Central memory CD8-positive, alpha-beta T cell (primary cell): Measurements from ENCODE around the gene SSTR1.

Experiments
- ATAC-seq: fragments of 150-1000 bp; cut with Tn5 transposase; replicated peaks from 2 replicates; pipeline ENCODE4 v1.10.0; 2022; ENCODE audit warnings: mild to moderate bottlenecking, moderate FRiP score, moderate number of reproducible peaks; ENCODE audit not compliant: poor library complexity, severe bottlenecking; ENCODE audit errors: extremely low read depth
- DNase-seq, 2 donors: peaks; one replicate each; pipeline ENCODE4 v3.0.0; 2021; ENCODE audit warnings: low spot score in 2 of 2
- H3K27ac Mint-ChIP-seq: one replicate; pipeline ENCODE4 v1.8.0; 2022; ENCODE audit warnings: low read depth, mild to moderate bottlenecking, moderate library complexity, mixed read lengths
- H3K27me3 Mint-ChIP-seq: one replicate; pipeline ENCODE4 v1.8.0; 2022; ENCODE audit warnings: mixed read lengths
- H3K36me3 Mint-ChIP-seq: one replicate; pipeline ENCODE4 v1.8.0; 2022; ENCODE audit warnings: mild to moderate bottlenecking, moderate library complexity, mixed read lengths; ENCODE audit not compliant: insufficient read depth
- H3K4me1 Mint-ChIP-seq: one replicate; pipeline ENCODE4 v1.8.0; 2022; ENCODE audit warnings: mixed read lengths
- H3K4me3 Mint-ChIP-seq: one replicate; pipeline ENCODE4 v1.8.0; 2022; ENCODE audit warnings: mild to moderate bottlenecking, moderate library complexity, mixed read lengths
- H3K9me3 Mint-ChIP-seq: one replicate; pipeline ENCODE4 v1.8.0; 2022; ENCODE audit warnings: mixed read lengths

The SSTR1 gene, protein sequence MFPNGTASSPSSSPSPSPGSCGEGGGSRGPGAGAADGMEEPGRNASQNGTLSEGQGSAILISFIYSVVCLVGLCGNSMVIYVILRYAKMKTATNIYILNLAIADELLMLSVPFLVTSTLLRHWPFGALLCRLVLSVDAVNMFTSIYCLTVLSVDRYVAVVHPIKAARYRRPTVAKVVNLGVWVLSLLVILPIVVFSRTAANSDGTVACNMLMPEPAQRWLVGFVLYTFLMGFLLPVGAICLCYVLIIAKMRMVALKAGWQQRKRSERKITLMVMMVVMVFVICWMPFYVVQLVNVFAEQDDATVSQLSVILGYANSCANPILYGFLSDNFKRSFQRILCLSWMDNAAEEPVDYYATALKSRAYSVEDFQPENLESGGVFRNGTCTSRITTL

DNA sequence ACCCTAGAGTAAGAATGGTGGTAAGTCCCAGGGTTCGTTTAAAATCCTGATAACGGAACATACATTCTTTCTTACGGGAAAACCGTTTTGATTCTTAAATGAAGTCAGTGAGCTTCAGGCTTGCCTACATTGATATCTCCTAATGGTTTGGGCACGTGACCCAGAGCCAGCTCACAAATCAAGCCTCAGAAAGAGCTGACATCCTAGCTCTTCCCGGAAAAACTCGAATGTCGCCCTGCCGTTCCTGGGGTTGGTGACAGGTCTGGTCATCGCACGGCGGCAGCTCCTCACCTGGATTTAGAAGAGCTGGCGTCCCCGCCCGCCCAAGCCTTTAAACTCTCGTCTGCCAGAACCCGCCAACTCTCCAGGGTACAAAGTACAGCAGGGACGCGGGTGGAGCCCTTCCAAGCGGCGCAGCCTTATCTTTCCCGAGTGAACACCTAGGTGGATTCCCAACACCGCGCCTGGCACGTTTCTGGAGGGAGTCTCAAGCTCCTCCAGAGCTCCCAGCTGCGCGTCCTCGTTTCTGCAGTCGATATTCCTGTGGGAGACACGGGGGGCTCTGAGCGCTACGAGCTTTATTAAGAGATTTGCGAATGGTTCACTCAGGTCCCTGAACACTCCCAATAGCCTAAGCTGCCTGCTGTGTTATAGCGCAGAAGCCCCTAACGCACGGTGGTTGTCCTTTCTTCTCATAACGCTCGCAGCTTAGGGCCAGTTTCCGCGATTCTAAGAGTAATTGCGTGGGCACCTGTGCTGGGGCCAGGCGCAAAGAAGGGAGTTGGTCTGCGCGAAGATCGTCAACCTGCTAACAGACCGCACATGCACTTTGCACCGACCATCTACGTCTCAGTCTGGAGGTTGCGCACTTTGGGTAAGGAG is at the start of gene SSTR1:
Gene SSTR1, plus strand, starts transcription at position 169 of the 882 bp plus-strand sequence. CDS start 1,486 bp downstream, outside the sequence.
- no peak within 1 kb of the TSS for H3K27ac Mint-ChIP-seq
- peak within 1 kb of the TSS; percentile 16 for H3K4me3 Mint-ChIP-seq
- no peaks in the 10 kb centered on the region for H3K36me3 Mint-ChIP-seq
- no peak for ATAC-seq
- H3K27me3 Mint-ChIP-seq = peaks cover 74% of the 10 kb centered on the region
- H3K9me3 Mint-ChIP-seq = no peaks in the 10 kb centered on the region
- H3K4me1 Mint-ChIP-seq = peaks cover 25% of the 10 kb centered on the region
- no peak for DNase-seq

DNA sequence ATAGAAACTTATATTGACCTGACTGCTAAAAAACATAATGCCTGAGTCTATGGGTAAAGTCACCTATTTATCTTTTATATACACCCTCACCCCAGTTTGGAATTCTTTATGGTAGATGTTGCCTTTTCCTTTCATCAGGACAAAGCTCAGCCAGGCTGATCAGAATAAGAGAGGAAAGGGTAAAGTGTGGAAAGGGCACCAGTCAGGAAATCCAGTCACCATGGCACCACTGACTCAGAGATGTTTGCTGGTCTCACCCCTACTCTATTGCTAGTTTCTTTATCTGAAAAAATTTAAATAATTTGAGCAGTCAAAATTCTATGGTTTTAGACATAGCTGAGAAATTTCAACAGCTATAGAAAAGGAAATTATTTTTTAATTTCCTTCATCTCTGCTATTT is 49.2 kb upstream of the SSTR1 start:
- no peak for ATAC-seq
- no peak overlapping the region for H3K4me3 Mint-ChIP-seq
- no peak overlapping the region for H3K27ac Mint-ChIP-seq
- peaks cover 2% of the 10 kb centered on the region for H3K36me3 Mint-ChIP-seq
- DNase-seq = no peak
- no peaks in the 10 kb centered on the region for H3K4me1 Mint-ChIP-seq
- peaks cover 8% of the 10 kb centered on the region for H3K27me3 Mint-ChIP-seq
- no peaks in the 10 kb centered on the region for H3K9me3 Mint-ChIP-seq

DNA sequence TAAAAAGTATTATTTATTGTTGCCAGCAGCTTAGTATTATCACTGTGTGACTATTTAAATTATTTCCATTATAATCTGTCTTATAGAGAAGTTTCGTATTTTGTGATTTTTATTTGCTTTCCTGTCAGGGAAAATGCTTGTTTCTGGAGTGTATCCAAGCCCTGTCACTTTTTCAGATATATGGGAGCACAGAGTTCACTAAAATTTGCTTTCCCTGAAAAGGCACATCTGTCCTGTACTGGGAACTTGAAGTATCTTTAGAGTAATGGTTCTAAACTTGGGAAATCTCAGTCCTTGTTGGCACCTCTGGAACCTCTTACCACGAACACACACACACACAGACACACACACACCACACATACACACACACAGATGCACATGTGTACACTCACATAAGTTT is 39.3 kb upstream of the SSTR1 start:
- H3K27ac Mint-ChIP-seq = no peak overlapping the region
- H3K36me3 Mint-ChIP-seq = no peaks in the 10 kb centered on the region
- no peaks in the 10 kb centered on the region for H3K4me1 Mint-ChIP-seq
- H3K27me3 Mint-ChIP-seq = peaks cover 15% of the 10 kb centered on the region
- ATAC-seq (no peak), DNase-seq (no peak)
- H3K9me3 Mint-ChIP-seq = no peaks in the 10 kb centered on the region
- H3K4me3 Mint-ChIP-seq = no peak overlapping the region

GRCh38 chr14:38171197-38171596 is 36.5 kb upstream of the SSTR1 start:
- ATAC-seq = no peak
- H3K27ac Mint-ChIP-seq = no peak overlapping the region
- H3K4me3 Mint-ChIP-seq = no peak overlapping the region
- no peak for DNase-seq
- no peaks in the 10 kb centered on the region for H3K4me1 Mint-ChIP-seq
- H3K9me3 Mint-ChIP-seq = no peaks in the 10 kb centered on the region
- no peaks in the 10 kb centered on the region for H3K36me3 Mint-ChIP-seq
- H3K27me3 Mint-ChIP-seq = peaks cover 27% of the 10 kb centered on the region

DNA sequence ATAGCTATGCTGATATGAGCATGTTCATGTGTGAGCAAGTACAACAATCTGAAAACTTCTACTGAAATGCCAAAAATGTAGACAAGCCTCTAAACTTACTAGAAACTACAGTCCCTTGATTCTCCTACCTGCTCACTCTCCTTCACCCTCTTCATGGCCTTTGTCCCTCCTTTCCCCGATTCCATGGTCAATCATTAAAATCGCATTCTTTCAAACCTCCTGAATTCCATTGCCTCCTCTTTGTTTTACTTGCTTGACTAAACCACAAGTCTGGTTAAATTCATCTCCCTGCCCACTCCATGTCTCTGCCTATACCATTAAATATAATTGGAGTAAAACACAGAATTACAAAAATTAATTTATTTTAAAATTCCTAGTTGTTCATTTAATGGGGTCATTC is 33.0 kb upstream of the SSTR1 start:
- Mint-ChIP-seq H3K4me1 (no peaks in the 10 kb centered on the region), H3K27ac (no peak overlapping the region), H3K4me3 (no peak overlapping the region), H3K27me3 (peaks cover 23% of the 10 kb centered on the region), H3K36me3 (no peaks in the 10 kb centered on the region), H3K9me3 (peaks cover 12% of the 10 kb centered on the region)
- ATAC-seq (no peak), DNase-seq (no peak)

DNA sequence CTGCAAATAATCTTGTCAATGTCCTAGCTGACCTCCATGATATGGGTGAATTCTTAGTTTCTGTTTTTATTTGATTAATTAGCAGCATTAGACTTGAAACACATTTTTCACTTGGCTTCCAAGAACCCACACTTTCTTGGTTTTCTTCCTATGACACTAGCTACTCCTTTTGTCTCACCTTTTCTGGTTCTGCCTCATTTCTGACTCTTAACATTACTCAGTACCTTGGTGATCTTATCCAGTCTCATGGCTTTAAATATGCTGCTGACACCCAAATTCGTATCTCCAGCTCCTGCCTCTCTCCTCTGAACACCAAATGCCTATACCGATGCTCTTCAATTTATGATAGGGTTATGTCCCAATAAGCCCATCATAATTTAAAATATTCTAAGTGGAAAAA is 32.0 kb upstream of the SSTR1 start:
- no peak overlapping the region for H3K4me3 Mint-ChIP-seq
- H3K36me3 Mint-ChIP-seq = no peaks in the 10 kb centered on the region
- no peak overlapping the region for H3K27ac Mint-ChIP-seq
- no peak for ATAC-seq
- DNase-seq = no peak
- H3K4me1 Mint-ChIP-seq = no peaks in the 10 kb centered on the region
- peaks cover 12% of the 10 kb centered on the region for H3K9me3 Mint-ChIP-seq
- peaks cover 22% of the 10 kb centered on the region for H3K27me3 Mint-ChIP-seq

DNA sequence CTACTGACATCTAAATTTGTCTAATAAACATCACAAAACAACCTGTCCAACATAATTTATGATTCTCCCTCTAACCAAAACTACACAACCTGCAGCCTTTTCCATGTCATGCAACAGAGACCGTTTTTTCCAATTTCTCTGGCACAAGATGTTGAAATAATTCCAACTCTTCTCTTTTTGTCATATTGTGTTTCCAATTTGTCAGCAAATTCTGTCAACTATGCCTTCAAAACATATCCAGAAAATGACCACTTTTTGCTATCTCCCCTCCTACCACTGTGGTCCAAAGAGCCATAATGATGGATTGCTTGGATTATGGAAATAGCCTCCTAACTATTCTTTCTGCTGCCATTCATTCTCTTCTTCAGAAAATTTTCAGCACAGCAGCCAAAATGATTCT is 31.3 kb upstream of the SSTR1 start:
- H3K4me1 Mint-ChIP-seq = no peaks in the 10 kb centered on the region
- H3K27me3 Mint-ChIP-seq = peaks cover 22% of the 10 kb centered on the region
- H3K27ac Mint-ChIP-seq = no peak overlapping the region
- H3K36me3 Mint-ChIP-seq = no peaks in the 10 kb centered on the region
- no peak overlapping the region for H3K4me3 Mint-ChIP-seq
- ATAC-seq (no peak), DNase-seq (no peak)
- peaks cover 12% of the 10 kb centered on the region for H3K9me3 Mint-ChIP-seq

DNA sequence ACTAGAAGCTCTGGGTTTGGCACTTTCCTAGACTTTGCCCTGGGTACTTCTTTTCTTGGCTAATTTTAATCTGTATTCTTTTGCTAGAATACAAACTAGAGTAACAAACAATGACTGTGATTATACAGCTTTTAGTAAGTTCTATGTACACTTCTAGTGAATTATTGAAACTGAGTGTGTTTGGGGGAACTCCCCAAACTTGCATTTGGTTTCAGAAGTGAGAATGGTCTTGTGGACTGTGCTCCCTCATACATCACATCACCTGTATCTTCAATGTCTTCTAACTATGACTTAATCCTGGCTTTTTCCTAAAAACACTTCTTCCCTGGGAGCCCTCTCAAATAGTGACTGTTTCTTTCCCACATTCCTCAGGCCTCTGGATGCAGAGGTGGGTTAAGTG is 23.6 kb upstream of the SSTR1 start:
- Mint-ChIP-seq H3K27ac (no peak overlapping the region), H3K36me3 (no peaks in the 10 kb centered on the region), H3K4me1 (peaks cover 14% of the 10 kb centered on the region), H3K9me3 (peaks cover 3% of the 10 kb centered on the region), H3K4me3 (no peak overlapping the region), H3K27me3 (no peaks in the 10 kb centered on the region)
- DNase-seq = no peak
- ATAC-seq = no peak

GRCh38 chr14:38185671-38186070 is 22.0 kb upstream of the SSTR1 start:
- DNase-seq (no peak), ATAC-seq (no peak)
- H3K4me1 Mint-ChIP-seq = peaks cover 14% of the 10 kb centered on the region
- H3K9me3 Mint-ChIP-seq = no peaks in the 10 kb centered on the region
- H3K36me3 Mint-ChIP-seq = no peaks in the 10 kb centered on the region
- no peak overlapping the region for H3K27ac Mint-ChIP-seq
- no peak overlapping the region for H3K4me3 Mint-ChIP-seq
- H3K27me3 Mint-ChIP-seq = no peaks in the 10 kb centered on the region

DNA sequence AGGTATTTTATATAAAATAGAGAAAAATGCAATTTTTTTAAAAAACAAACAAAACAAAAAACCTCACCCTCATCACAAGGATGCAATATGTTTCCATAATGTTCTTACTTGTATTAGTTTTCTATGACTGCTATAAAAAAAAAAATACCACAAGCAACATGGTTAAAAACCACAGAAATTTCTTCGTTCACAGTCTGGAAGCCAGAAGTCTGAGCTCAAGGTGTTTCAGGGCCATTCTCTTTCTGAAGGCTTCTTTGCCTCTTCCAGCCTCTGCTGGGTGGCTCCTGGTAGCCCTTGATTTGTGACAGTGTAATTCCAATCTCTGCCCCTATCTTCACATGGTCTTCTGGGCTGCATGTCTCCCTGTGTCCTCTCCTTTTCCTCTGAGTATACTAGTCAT is 21.5 kb upstream of the SSTR1 start:
- Mint-ChIP-seq H3K27ac (no peak overlapping the region), H3K36me3 (no peaks in the 10 kb centered on the region), H3K9me3 (no peaks in the 10 kb centered on the region), H3K4me3 (no peak overlapping the region), H3K4me1 (peaks cover 14% of the 10 kb centered on the region), H3K27me3 (no peaks in the 10 kb centered on the region)
- no peak for ATAC-seq
- no peak for DNase-seq

GRCh38 chr14:38187528-38187927 is 20.2 kb upstream of the SSTR1 start:
- no peak for ATAC-seq
- no peaks in the 10 kb centered on the region for H3K9me3 Mint-ChIP-seq
- no peak overlapping the region for H3K27ac Mint-ChIP-seq
- no peak for DNase-seq
- no peak overlapping the region for H3K4me3 Mint-ChIP-seq
- H3K36me3 Mint-ChIP-seq = no peaks in the 10 kb centered on the region
- no peaks in the 10 kb centered on the region for H3K27me3 Mint-ChIP-seq
- peaks cover 14% of the 10 kb centered on the region for H3K4me1 Mint-ChIP-seq

DNA sequence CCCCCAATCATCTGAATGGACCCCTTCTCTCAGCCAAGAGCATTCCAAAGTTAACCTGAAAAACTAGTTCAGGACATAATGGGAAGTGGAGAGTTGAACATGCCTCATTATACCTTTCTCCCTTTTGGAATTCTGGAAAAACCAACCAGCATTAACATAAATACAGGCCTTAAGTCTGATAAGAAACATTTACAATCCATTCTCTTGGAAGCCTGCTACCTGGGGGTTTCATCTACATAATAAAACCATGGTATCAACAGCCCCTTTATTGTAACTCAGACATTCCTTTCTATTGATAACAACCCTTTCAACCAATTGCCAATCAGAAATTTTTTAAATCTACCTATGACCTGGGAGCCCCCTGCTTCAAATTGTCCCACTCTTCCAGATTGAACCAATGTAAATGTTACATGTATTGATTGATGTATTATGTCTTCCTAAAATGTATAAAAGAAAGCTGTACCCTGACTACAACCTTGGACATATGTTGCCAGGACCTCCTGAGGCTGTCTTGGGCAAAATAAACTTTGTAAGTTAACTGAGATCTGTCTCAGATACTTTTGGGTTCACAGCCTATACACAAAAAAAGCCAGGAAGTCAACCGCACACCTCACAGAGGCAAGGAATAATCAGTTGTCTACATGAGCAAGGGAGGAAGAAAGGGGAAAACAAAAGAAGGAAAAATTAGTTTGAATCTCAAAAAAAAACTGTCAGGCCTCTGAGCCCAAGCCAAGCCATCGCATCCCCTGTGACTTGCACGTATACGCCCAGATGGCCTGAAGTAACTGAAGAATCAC is 17.6 kb upstream of the SSTR1 start:
- H3K9me3 Mint-ChIP-seq = no peaks in the 10 kb centered on the region
- H3K27ac Mint-ChIP-seq = no peak overlapping the region
- H3K4me3 Mint-ChIP-seq = no peak overlapping the region
- H3K36me3 Mint-ChIP-seq = no peaks in the 10 kb centered on the region
- H3K27me3 Mint-ChIP-seq = no peaks in the 10 kb centered on the region
- ATAC-seq (no peak), DNase-seq (no peak)
- H3K4me1 Mint-ChIP-seq = peaks cover 14% of the 10 kb centered on the region
